Ishikawa (cell line): ENCODE results near the gene ETHE1.

ENCODE experiments used
- EGR1 ChIP-seq: IDR thresholded peaks from 2 replicates; pipeline ENCODE4 v1.6.1; 2012
- EP300 ChIP-seq: IDR thresholded peaks from 2 replicates; pipeline ENCODE4 v1.6.1; 2012; ENCODE audit warnings: borderline replicate concordance
- NFIC ChIP-seq: IDR thresholded peaks from 2 replicates; pipeline ENCODE4 v1.6.1; 2012
- RAD21 ChIP-seq: IDR thresholded peaks from 2 replicates; pipeline ENCODE4 v1.6.1; 2012; ENCODE audit warnings: low read depth
- TCF12 ChIP-seq: IDR thresholded peaks from 2 replicates; pipeline ENCODE4 v1.6.1; 2012; ENCODE audit warnings: low read depth
- YY1 ChIP-seq: IDR thresholded peaks from 2 replicates; pipeline ENCODE4 v1.6.1; 2012; ENCODE audit warnings: low read depth
- TF ChIP-seq, protein P1 (sequence below): IDR thresholded peaks from 2 replicates; pipeline ENCODE4 v1.6.1; 2012; ENCODE audit warnings: low read depth, mild to moderate bottlenecking
- TF ChIP-seq, protein P2 (sequence below): IDR thresholded peaks from 2 replicates; pipeline ENCODE4 v1.6.1; 2012
- TF ChIP-seq, protein P3 (sequence below): IDR thresholded peaks from 2 replicates; pipeline ENCODE4 v1.6.1; 2012

DNA sequence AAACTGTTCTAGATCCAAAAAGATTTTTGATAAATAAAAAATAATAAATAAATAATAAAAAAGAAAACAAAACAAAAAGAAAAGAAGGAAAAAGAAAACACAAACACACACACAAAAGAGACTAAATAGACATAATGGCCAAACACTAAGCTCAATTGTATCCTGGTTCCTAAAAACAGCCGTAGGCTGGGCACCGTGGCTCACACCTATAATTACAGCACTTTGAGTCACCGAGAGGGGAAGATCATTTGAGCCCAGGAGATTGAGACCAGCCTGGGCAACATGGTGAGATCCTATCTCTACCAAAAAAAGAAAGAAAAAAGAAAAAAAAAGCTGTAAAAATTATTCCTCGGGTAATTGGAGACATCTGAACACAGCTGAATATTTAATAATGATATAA, 8.9 kb downstream of the ETHE1 start:
- no peak for TF ChIP-seq NFIC
- no peak for TF ChIP-seq YY1
- TF ChIP-seq, protein P1, sequence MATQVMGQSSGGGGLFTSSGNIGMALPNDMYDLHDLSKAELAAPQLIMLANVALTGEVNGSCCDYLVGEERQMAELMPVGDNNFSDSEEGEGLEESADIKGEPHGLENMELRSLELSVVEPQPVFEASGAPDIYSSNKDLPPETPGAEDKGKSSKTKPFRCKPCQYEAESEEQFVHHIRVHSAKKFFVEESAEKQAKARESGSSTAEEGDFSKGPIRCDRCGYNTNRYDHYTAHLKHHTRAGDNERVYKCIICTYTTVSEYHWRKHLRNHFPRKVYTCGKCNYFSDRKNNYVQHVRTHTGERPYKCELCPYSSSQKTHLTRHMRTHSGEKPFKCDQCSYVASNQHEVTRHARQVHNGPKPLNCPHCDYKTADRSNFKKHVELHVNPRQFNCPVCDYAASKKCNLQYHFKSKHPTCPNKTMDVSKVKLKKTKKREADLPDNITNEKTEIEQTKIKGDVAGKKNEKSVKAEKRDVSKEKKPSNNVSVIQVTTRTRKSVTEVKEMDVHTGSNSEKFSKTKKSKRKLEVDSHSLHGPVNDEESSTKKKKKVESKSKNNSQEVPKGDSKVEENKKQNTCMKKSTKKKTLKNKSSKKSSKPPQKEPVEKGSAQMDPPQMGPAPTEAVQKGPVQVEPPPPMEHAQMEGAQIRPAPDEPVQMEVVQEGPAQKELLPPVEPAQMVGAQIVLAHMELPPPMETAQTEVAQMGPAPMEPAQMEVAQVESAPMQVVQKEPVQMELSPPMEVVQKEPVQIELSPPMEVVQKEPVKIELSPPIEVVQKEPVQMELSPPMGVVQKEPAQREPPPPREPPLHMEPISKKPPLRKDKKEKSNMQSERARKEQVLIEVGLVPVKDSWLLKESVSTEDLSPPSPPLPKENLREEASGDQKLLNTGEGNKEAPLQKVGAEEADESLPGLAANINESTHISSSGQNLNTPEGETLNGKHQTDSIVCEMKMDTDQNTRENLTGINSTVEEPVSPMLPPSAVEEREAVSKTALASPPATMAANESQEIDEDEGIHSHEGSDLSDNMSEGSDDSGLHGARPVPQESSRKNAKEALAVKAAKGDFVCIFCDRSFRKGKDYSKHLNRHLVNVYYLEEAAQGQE, result no peak
- no peak for TF ChIP-seq EGR1
- no peak for TF ChIP-seq EP300
- TF ChIP-seq, protein P2, sequence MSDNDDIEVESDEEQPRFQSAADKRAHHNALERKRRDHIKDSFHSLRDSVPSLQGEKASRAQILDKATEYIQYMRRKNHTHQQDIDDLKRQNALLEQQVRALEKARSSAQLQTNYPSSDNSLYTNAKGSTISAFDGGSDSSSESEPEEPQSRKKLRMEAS, result no peak
- no peak for TF ChIP-seq RAD21
- TF ChIP-seq, protein P3, sequence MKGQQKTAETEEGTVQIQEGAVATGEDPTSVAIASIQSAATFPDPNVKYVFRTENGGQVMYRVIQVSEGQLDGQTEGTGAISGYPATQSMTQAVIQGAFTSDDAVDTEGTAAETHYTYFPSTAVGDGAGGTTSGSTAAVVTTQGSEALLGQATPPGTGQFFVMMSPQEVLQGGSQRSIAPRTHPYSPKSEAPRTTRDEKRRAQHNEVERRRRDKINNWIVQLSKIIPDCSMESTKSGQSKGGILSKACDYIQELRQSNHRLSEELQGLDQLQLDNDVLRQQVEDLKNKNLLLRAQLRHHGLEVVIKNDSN, result no peak
- no peak for TF ChIP-seq TCF12
